Activated T-helper 9 cell treated with anti-CD3 and anti-CD28 coated beads, Interleukin-2, amount 50 U/mL, for 16 hours (primary cell): ENCODE results near the gene TNFAIP1.
"Not testable (repeated sequence)": the region's sequence is repeated elsewhere in the genome, so short reads cannot be mapped to it uniquely, and the experiment has no call there.

Source experiments
- DNase-seq: peaks from one replicate; pipeline ENCODE4 v3.0.0-alpha.2; 2020; ENCODE audit warnings: low read depth

Gene TNFAIP1

DNA sequence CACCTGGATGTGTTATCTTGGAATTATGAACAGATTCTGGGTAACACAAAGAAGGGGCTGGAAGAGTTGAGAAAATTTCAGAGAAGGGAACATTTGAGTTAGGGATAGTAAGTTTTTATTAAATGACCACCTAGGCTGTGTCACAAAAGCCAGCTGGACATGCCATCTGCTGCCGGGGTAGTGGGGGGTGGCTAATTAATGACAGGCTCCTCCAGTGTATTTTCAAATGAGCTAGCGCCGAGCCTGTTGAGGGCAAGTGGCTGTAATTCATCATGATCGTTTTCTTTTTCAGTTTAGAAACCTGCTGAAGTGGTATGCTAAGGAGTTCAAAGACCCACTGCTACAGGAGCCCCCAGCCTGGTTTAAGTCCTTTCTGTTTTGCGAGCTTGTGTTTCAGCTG lies 10.3 kb upstream of the TNFAIP1 start:
- DNase-seq: no peak

DNA sequence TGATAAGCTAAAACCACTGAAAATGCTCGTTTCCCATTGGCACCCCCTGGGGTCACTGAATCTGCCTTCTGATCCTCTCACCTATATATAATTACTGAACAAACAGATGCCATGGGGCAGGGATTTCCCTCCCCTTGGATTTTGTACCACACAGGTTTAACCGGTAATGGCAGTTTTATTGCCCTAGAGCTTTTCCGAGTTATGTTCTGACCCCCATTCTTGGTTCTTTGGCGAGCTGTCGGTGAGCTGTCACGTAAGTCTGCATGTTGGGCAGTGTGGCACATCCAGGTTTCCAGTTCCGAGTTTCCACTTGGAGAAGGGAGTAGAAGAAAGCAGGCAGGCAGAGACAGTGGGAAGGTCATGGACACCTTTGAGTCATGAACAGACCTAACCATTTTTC lies 9.4 kb upstream of the TNFAIP1 start:
- DNase-seq: no peak

- no peak for DNase-seq
These were observed 8.4 kb upstream of the TNFAIP1 start for GRCh38 chr17:28327031-28327607.

- DNase-seq: no peak
These were observed 7.9 kb upstream of the TNFAIP1 start for GRCh38 chr17:28327709-28328108.

DNA sequence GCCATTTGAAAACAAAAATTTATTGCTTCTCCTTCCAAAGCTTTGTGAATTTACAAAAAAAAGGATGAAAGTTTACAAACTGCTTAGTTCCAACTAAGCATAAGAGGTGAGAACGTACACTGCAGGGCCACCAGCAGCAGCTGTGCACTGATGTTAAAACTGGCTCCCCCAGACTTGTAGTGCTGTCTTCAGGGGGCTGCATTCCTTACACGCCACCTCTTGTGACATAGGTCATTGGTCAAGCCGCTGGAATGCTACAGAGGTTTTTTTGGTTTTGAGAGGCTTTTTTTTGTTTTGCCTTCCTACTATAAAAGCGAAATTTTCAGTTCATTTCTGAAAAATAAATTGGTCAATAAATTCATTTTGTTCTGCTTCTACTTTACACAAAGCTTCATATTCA lies 7.2 kb upstream of the TNFAIP1 start:
- no peak for DNase-seq

DNA sequence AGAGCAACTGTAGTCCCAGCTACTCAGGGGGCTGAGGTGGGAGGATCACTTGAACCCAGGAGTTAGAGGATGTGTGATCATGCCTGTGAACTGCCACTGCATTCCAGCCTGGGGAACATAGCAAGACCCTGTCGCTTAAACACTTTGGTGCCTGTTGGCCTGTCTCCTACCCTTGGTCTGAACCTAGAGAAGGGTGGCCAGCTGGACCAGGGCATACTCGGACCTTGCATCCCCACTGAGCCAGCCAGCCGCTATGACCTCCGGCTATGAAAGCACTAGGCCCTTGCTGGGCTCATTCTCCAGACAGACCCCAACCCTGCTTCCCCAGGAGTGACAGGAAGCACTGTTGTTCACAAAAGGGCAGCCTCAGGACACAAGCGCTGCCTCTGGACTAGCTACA lies 4.9 kb upstream of the TNFAIP1 start:
- no peak for DNase-seq

GRCh38 chr17:28331891-28332420 lies 3.6 kb upstream of the TNFAIP1 start:
- no peak for DNase-seq

DNA sequence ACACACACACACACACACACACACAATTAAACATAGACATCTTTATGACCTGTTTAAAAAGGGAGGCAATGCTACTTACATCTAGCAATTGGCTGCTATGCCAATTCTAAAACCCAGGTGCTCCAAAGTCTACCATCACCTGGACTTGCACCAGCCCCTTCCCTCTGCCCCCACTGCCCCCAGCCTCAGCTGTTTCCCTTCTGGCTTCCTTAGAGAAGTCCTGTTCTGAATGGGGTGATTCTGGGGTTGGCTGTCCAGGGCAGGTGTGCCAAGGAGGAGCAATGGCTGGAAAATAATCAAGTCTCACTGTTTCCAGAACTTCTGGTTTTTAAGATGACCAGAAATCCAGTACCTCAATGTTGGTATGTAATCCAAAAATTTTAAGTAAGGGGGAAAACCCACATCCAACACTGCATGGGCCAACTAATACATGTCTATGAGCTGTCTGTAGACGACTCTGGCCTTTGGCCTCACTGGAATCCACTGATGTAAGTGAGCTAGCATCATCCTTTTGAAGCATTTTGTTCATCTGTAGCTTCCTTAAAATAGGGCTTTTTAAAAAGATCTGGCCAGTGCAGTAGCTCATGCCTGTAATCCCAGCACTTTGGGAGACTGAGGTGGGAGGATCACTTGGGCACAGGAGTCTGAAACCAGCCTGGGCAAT lies 2.3 kb upstream of the TNFAIP1 start:
- DNase-seq: no peak

DNA sequence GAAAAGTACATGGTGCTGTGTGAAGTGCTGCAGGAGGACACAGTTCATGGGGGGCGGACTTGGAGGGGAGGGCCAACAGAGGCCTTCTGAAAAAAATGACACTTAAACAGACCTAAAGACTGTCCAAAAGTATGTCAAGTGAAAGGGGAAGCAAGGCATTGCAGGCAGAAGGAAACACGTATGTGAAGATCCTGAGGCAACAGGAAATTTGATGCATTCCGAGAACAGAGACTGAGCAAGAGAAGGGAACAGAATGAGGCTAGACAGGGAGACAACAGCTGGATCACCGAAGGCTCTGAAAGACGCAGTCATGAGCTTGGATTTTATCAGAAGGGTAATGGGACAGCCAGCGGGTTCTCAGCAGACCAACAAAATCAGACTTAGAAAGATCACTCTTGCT lies 1.4 kb upstream of the TNFAIP1 start:
- no peak for DNase-seq

- no peak for DNase-seq
These were observed 828 bp upstream of the TNFAIP1 start for GRCh38 chr17:28334666-28335200.

- DNase-seq: peak; percentile 12
These were observed 654 bp downstream of the TNFAIP1 start for GRCh38 chr17:28335959-28336871.

DNA sequence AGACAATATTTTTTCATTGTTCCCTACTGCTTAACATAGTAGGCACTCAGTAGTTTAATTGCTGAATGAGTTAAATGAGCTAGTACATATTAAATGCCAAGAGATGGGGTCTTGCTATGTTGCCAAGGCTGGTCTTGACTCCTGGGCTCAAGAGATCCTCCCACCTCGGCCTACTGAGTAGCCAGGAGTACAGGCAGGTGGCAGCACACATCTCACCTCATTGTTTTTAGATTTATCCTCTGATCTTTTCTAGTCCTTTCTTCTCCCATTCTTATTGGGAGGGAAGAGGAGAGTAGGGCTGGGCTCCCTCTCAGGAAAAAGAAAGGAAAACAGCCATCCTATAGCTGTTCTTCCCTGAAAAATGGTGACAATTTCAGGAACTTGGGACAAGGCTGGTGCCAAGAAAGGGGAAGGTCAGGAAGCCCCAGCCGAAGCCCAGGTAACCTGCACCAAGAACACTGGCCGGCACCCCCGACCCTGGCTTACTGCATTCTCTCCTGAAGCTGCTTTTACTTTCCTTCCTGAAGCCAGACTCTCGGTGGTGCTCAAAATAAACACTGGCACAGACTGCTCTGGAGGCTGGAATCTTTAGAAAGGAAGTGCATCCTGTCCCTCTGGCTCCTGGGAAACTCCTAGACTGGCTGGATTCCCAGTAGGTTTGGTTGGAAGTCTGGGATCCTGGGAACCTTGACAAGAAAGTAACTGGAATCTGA lies 2.7 kb downstream of the TNFAIP1 start:
- no peak for DNase-seq

DNA sequence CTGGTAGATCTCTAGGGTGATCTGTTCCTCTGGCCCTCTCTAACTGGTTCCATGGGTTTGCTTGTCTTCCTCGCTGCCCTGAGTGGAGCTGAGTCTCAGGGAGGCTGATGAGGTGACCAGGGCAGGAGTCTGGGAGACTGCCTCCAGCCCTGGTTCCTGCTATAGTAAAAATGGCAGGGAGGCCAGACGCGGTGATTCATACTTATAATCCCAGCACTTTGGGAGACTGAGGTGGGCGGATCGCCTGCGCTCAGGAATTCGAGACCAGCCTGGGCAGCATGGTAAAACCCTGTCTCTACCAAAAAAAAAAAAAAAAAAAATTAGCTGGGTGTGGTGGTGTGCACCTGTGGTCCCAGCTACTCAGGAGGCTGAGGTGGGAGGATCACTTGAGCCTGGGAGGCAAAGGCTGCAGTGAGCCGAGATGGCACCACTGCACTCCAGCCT lies 3.2 kb downstream of the TNFAIP1 start:
- not testable (repeated sequence) for DNase-seq

GRCh38 chr17:28339431-28339830 lies 3.9 kb downstream of the TNFAIP1 start:
- DNase-seq: no peak

GRCh38 chr17:28340374-28340773 lies 4.8 kb downstream of the TNFAIP1 start:
- no peak for DNase-seq

DNA sequence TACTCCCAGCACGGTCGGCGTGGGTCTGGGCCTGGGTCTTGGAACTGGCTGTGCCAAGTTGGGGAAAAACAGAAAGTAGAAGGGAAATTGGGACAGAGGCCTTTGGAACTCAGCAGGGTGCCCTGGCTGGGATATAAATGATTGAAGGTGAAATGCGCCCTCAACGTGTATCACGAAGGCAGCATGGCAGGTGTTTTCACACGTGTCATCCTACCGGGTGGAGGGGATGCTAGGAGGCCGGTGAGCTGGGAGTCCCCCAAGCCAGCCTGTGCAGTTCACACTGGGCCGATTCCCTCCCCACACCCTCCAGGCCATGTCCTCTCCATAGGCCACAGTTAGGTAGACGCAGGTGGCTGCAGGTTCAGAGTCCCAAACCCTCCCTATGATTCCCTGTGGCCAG lies 6.0 kb downstream of the TNFAIP1 start:
- no peak for DNase-seq

DNA sequence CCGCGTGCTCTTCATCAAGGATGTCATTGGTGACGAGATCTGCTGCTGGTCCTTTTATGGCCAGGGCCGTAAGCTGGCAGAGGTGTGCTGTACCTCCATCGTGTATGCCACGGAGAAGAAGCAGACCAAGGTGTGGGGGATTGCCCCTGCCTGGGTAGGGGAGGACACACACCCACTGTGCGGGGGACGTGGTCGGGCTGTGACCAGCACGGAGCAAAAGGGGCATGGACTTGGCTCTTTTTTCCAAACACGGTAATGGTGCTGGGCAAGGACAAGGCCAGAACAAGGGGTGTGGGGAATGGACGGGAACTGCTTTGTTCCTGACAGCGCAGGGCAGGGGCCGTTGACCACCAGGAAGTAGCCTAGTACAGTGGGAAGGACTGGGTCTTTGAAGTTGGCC lies 6.8 kb downstream of the TNFAIP1 start:
- DNase-seq: no peak

GRCh38 chr17:28343491-28343932 lies 8.0 kb downstream of the TNFAIP1 start:
- no peak for DNase-seq

- no peak for DNase-seq
These were observed 8.4 kb downstream of the TNFAIP1 start for GRCh38 chr17:28344011-28344410.

DNA sequence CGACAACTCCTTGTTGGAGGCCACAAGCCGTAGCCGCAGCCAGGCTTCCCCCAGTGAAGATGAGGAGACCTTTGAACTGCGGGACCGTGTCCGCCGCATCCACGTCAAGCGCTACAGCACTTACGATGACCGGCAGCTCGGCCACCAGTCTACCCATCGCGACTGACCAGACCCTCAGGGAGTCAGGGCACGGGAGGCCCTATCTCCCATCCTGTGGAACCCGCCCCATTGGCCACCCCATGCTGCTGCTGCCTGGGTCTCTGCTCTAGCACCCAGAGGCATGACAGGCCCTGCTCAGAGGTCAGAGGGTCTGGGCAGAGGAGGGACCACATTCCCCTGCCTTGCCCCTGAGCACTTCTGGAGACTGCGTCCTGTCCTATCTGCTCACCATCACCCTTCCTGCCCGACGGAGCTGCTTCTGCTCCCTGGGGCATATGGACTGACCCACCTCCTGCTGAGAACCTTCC lies 8.9 kb downstream of the TNFAIP1 start:
- DNase-seq: no peak

GRCh38 chr17:28345419-28346198 lies 10.0 kb downstream of the TNFAIP1 start:
- no peak for DNase-seq
